HEK293 (cell line): ENCODE data around the gene CALR3.

Source experiments
- ATF2 ChIP-seq: fragments of 450-650 bp; formaldehyde crosslinking; IDR thresholded peaks from 2 replicates; pipeline ENCODE4 v1.5.1; 2016; ENCODE audit warnings: missing biosample characterization, missing genetic modification characterization, low read depth
- CTCF ChIP-seq: fragments of 450-650 bp; formaldehyde crosslinking; IDR thresholded peaks from 2 replicates; pipeline ENCODE4 v1.5.1; 2016; ENCODE audit warnings: missing biosample characterization, missing genetic modification characterization
- GFI1B ChIP-seq: fragments of 450-650 bp; formaldehyde crosslinking; IDR thresholded peaks from 2 replicates; pipeline ENCODE4 v1.5.1; 2016; ENCODE audit warnings: missing biosample characterization, missing genetic modification characterization
- SP2 ChIP-seq: fragments of 450-650 bp; formaldehyde crosslinking; IDR thresholded peaks from 2 replicates; pipeline ENCODE4 v1.5.1; 2016; ENCODE audit warnings: missing biosample characterization, missing genetic modification characterization

GRCh38 chr19:16520986-16521624 lies 25.1 kb upstream of the CALR3 start:
- no peak for TF ChIP-seq ATF2
- TF ChIP-seq CTCF (tag by site-specific recombination), result no peak
- TF ChIP-seq SP2 (tag by site-specific recombination), result no peak
- TF ChIP-seq GFI1B, result no peak
